NCI-H146 (cell line): ENCODE measurements around the gene WWC2.
A peak's percentile ranks its signal among the peaks of the same experiment; 100 is the strongest.

ENCODE experiments used
- DNase-seq: peaks from one replicate; lab custom pipeline; 2025; lab: John Stamatoyannopoulos, UW

The WWC2 gene

DNA sequence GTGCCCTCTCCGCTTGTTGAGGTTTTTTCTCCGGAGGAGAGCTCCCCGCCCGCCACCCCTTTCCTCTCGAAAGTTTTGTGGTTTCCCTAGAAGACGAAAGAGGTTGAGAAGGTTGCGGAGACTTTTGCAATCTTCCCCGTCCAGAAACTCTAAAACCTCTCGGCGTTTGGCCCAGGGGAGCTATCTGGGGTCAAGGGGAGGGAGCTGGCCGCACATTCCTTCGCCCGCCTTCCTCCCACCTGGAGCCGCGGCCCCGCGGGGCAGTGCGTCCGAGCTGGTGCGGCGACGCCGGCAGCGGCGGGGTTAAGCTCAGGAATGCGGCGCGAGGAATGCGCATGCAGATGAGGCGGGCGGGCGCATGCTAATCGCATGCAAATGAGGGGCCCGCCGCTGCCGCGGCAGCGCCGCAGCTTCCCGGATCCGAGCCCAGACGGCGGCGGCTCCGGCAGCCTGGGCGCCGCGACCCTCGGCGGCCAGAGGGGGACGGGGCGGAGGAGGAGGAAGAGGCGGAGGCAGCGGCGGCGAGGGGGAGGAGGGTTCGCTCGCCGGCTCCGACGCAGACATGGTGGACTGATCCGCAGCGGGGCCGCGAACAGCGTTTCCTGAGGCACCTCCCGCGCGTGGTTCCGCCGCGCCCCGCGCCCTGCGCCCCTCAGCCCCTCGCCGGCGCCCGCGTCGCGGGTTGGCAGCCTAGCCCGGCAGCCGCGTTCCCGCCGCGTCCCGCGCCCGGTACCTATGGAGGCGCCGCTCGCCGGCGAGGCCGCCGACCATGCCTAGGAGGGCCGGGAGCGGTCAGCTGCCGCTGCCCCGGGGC is at the start of gene WWC2:
WWC2 (plus strand) TSS at position 535 of the 814 bp plus-strand sequence; CDS start at position 770, 235 bp downstream.
- DNase-seq: peak; percentile 23

DNA sequence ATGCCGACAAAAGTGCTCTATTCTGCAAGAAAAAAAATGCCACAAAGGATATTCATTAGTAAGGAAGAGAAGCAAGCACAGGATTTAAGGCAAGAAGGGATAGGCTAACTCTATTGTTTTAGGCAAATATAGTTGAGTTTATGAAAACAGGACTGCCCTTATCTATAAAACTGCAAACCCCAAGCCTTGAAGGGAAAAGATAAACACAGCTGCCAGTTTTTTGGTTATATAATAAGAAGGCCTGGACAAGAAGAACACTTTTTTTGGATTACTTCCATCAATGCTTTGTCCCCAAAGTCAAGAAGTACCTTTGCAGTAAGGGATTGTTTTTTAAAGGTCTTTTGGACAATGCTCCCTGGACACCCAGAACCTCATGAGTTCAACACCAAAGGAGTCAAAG is 45.4 kb upstream of the WWC2 start:
- DNase-seq: no peak

DNA sequence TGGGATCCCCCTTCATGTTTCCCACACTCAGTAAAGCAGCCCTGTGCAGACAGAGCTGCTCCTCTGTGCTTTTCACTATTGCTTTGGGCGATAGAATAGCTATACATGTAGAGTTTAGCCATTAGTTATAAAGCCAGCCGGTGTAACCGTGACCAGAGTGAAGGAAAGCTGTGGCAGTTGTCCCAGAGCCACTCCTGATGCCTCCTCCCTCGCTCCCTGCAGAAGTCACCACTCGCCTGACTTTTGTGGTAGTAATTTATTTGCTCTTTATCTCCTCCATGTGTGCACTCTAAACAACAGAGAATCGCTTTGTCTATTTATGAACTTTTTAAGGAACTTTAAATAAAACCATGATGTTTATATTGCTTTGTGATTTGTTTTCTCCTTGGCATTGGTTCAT is 41.8 kb upstream of the WWC2 start:
- no peak for DNase-seq

DNA sequence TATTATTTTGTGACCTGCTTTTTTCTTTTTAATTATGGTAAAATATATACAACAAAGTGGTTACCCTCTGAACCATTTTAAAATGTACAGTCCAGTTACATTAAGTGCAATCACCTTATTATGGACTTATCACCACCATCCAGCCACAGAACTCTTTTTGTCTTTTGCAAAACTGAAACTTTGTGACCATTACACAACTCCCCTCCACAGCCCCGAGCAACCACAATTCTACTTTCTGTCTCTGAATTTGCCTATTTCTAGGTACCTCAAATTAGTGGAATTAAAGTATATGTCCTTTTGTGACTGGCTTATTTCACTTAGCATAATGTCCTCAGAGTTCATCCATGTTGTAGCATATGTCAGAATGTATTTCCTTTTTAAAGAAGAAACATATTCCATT is 39.3 kb upstream of the WWC2 start:
- no peak for DNase-seq

DNA sequence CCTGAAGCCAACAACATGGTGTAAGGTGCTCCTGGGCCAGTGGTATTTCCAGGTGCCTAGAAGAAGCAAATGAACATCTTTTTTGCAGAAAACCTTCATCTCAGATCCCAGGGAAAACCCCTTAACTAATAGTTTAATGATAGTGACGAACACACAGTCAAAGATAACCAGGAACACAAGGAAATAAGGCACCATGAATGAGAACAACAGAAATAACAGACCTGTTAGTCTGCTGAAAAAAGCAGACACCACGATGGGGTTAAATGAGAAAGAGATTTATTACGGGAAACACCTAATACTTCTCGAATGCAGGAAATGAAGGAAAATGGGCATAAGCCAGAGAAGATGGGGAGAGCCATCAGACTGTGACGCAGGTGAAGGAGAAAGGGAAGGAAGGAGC is 30.6 kb upstream of the WWC2 start:
- DNase-seq: no peak

DNA sequence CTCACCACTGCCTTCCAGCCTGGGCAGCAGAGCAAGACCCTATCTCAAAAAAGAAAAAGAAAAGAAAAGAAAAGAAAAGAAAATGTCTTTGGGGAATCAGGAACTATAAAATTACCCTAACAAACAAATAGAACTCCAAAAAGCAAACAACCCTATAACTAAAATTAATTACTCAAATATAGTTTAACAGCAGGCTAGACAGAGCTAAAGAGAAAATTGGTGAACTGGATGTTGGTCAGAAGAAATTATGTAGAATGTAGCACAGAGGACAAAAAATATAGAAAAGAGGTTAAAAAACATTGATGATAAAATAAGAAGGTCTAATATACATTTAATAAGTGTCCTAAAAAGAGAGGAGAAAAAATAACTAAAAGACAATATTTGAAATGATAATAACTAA is 27.8 kb upstream of the WWC2 start:
- no peak for DNase-seq

DNA sequence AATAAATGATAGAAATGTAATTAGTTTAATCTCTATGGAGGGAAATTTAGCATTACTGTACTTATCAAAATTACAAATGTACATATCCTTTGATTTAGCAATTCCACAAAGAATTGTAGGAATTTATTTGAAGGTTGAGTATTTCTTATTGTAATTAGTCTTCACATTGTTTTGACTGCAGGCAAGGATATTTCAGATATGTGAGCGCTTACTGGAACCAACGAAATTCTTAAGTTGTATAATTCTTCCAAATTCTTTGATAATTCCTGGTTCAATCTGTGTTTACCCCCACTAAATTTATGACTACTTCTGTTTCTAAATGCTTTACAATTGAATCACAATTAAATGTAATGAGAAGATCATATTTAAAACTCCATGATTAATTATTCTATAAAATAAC is 26.9 kb upstream of the WWC2 start:
- DNase-seq: no peak

DNA sequence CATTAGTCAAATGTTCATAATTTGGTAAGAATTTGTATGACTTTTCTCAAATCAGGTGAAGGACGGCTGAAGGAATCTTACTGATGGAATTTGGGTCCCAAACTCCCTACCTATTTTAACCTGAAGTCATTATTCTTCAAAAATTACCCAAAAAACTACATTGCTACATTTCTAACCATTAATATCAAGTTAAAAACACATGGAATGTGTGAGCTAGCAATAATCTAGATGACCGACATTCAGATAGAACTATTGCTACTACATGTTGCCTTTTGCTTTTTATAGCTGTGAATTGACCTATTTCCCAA is 25.3 kb upstream of the WWC2 start:
- no peak for DNase-seq

DNA sequence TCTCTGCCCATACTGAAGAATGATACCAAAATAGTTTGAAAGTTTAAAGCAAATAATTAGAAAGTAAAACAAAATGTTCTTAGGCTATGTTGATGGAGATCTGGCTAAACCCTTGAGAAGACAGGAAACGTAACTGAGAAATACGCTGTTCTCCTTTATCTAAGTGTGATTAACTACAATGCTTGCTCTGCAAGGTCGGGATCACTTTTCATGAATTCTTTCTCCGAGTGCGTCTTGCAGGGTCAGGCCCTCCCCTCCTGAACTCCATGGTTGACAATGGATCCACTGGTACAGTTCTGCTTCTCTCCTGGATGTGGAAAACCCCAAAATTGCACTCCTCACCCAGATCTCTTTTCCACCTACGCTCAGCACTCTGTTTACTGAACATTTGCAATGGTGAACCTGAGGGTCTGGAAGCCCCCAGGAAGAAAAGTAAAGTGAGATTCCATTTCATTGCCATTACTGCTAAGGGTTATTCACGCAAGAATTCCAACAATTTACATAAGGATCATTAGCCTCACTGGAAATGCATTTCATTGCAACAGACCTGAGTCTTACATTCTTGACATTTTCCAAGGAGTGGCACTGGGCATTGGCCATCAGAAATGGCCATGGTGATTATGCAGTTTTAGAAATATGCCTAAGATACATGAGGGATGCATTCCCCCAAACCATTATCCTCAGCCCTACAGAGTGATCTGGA is 24.6 kb upstream of the WWC2 start:
- DNase-seq: no peak

DNA sequence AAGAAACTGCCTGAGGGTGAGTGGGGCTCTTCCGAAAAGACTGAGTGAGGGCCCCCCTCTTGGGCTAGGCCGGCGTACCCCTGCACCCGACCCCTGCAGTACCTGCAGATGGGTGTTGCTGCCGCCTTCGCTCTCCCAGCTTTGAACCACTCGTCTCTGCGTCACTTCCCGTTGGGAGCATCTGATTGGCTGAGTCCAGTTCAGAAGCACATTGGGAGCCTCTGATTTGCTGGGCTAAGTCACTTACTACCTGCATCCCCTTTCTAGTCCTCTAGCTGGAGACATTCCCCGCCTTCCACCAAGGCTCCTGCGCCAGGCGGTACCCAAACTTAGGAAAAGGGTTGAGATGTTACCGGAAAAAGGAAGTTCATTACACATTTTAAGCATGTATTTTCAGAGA is 20.4 kb upstream of the WWC2 start:
- DNase-seq: no peak

DNA sequence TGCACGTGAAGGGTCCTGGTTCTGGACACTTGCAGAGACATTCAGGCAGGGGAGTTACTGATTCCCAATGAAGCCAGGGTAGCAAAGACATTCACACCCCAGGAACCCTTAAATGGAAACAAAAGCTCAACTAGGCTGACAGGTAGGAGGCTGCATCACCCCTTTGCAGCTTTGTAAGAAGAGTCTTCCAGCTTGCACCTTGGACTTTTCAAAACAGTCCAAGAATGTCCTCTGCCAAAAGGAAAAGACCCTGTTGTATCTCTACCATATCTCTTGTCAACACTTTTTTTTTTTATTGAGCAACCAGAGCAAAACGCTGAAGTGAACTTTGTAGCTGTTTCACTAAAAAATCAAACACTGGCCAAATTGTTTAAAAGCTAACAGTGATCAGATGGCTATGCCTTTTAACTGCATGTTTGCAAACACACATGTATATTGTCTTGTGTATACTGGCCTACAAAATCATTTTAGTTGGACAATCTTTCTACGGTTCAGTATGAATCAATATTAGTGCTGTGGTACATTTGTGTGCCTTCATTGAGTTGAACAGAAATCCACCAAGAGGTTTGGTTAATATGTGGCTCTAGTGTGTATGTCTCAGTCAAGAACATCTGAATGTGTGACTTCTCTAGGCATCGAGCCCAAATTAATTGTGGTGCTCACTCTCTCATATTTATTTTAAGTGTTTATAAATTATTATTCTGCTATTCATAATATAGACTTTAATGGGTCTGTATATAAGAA is 18.5 kb upstream of the WWC2 start:
- DNase-seq: no peak

DNA sequence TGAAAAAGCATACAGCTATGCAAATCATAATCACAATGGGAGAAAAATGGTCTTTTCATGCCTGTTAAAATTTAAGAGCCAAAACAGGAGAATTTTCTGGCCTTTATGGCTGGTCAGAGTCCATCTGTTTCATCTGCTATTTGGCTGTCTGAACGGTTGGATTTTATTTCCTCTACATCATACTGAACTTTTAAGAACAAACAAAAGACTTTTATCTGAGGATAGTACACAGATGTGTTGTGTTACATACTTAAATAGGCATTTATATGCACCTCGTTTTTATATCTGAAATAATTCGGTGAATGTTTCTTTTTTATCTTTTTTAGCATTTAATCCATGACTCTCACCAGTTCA is 18.0 kb upstream of the WWC2 start:
- no peak for DNase-seq

DNA sequence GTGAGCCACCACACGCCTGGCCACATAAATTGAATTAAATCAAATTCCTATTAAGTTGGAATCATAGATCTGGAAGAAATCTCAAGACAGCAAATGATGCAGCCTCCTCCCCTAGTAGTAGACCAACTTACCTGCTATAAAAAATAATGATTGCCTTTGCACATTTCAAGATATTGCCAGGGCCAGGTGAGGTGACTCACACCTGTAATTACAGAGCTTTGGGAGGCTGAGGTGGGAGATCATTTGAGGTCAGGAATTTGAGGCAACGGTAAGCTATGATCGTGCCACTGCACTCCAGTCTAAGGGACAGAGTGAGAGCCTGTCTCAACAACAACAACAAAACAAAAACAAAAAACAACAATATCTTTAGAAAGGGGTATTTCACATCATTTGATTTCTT is 17.0 kb upstream of the WWC2 start:
- DNase-seq: no peak

DNA sequence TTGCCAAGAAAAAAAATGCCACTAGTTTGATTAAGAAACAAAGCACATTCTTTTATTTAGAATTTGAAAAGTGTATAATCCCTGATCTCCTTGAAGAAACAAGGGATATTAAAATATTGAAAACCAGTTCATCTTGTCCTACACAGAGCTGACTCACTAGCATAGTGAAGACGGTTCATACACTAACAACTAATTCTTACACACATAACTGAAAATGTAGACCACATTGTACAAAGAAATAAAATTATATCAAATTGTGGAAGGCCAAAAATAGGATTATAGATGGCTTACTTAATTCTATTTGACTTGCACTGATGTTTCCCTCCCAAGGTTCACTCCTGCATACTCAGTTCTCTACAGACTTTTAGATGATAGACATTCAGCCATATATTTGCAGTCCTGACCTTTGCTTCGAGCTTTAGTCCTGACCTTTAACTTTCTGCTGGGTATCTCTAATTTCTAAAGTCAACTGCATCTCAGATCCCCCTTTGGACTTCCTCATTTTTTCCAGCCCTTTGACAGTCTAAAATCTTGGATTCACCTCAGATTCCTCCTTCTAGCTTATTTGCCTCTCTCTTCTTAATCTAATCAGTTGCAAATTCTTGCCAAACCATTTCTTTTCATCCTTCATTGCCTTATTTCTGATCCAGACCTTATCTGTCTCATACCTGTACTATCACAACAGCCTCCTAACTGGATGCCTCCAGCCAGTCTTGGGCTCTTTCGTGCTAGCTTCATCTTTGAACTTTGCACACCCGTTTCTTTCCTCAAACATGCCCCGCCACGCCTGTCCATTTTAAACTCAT is 4.5 kb upstream of the WWC2 start:
- DNase-seq: no peak

DNA sequence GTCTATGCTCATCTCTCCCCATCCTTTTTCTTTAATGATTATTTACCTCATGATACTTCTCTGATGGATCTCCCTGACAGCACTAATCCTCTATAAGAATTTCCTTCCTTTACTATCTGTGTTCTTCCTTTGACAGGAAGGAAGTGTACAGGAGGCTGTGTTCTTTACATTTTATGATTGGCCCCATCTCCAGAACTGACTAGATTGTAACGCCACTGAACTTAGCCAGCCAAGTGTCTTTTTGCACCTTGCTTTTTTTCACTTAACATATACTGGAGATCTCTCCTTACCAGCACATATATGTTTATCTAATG is 3.9 kb upstream of the WWC2 start:
- DNase-seq: no peak

DNA sequence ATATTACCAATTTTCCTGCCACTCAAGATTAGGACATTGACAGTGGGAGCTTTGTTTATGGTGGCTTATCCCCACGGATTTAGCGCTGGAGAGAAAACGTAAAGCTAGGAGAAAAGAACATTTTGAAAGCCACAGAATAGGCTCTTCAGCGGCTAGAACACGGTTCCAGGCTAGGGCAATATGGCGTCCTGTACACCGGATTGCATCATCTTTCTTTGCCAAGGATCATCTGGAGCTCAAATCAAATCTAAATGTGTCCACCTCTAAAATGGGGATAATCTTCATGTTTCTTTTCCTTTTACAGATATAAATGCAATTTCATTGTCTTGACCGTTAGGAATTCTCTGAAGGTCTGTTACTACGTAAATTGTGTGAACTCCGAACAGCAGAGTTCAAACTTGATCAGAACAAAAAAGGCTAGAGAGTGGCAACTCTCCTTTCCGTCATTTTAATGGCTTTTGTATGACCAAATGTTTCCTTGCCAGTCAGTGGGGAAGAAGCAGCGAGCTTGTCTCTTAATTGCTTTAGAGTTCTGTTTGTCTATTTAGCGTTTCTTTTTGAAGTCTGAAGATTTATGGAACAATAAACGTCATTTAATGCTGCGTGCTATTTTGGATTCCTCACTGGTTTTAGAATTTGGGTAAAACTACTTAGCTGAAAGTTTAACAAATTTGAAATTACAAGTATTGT is 2.6 kb upstream of the WWC2 start:
- DNase-seq: no peak

DNA sequence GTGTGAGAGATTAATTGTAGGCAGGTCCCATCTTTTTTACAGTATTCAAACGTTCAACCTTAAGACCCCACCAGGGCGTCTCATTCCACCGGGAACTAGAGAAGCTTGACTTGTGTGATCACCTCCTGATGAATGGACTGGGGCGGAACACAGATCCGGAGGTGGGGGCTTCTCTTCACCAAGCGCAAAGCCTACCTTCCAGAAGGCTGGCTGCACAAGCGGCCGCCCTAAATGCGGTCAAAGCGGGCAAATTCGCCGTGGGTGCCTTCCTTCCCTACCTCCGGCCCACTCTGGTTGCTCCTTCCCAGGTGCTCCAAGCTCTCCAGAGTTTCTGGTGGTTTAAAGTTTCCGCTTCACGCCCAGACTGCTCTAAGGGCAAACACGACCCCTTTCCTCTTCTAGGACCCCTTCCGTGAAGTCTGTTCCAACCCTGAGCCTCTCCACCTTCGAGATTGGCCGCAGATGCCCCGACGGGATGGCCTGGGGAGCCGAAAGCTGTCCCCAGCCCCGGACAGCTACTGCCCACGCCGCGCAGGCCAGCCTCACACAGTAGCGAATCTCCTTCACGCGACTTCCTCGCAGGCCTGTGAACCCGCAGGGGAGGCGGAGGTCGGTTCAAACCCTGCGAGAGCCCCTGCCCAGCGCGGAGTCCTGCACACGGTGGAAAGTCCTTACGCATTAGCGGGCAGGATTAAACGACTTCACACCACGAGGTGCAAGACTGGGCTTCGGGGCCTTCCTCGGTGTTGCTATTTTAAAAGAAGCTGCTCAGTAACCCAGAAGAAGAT is 1.6 kb upstream of the WWC2 start:
- no peak for DNase-seq

DNA sequence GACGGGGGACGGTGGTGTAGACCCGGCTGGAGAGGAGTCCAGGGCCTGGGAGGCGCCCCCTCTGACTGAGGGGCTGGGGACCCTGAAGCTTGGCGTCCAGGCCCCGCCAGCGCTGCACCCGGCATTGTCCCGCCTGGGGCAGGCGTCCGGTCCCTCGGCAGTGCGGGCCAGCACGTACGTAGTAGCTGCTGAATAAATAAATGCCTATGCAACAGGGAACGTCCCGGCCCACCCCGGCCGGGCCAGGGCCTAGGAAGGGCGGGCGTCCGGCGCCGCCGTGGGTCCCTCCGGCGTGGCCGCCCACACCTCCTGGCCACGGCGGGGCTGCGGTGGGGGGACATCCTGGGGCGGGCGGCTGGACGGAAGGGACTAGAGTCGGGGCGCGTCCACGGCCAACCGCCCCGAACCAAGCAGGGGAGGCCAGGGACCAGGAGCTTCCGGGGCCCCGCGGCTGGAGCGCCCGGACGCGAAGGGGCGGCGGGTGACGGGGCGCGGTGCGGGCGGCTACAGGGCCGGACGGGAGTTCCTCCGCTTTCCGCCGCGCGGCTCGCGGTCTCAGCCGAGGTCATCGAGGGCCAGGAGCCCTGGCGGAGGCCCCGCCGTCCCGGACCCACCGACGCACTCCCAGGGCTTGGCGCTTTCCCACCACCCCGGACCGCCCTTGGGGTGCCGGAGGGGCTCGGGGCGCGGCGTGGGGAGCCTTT is 886 bp upstream of the WWC2 start:
- no peak for DNase-seq

DNA sequence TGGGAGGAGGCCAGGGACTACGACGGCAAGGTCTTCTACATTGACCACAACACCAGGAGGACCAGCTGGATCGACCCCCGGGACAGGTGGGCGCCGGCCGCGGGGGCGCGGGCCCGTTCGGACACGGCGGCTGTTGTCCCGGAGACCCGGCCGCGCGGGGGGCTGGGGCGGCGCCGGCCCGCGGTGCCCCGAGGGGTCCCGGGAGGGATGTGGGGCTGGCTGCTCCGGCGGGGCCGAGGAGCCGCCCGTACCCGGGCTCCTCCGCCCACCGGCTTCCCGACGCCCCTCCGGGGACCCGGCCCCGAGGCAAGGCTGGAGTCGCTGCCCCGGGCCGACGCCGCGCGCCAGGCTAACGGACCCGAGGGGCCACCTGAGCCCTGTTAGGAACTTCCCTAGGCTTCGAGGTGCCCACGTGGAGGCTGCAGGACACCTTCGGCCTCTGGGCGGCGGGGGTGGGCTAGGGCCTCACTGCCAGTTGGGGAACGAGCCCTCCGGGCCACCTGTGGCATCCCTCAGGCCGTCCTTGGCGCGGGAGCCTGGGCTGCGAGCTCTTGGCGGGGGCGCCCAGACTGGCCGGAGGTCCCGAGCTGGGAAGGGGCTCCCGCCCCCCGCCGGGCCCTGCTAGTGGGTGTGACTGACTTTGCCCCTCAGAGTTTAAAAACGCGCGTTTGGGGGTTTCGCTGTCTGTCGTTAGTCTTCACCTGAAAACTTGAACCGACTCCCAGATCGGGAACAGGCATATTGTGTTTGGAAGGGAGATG is 660 bp downstream of the WWC2 start:
- DNase-seq: no peak

DNA sequence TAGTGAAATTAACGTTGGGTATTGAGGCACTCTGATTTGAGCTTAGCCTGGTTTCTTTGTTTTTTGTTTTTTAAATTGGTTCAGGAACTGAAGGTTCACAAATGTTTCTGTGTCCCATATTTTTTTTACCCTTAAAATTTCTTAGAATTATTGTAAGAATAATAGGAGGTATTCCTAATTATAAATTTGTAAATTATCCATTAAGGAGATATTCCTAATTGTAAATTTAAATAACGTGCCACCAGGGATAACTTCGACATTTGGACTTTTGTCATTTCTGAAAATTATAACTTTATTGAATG is 1.2 kb downstream of the WWC2 start:
- no peak for DNase-seq
